Fibroblast of lung (primary cell): ENCODE measurements around the gene TUBGCP5. TPM values are rescaled to one million over a fixed set of nuclear protein-coding genes. Genes with fewer than 3 reads are reported as not detected.

Source experiments
- DNase-seq, 2 donors: peaks; one replicate each; pipeline versions ENCODE4 v3.0.0 to v3.0.0-alpha.2; 2010; ENCODE audit warnings: low read depth in 2 of 2
- H2AFZ ChIP-seq: 2 replicates; pipeline ENCODE4 v1.5.1; 2012; ENCODE audit warnings: low read length, control low read depth, inconsistent platforms
- H3K27ac ChIP-seq: 2 replicates; pipeline ENCODE4 v1.5.1; 2011; ENCODE audit warnings: low read length, control low read depth; ENCODE audit not compliant: insufficient read depth
- H3K27me3 ChIP-seq: 2 replicates; pipeline ENCODE4 v1.5.1; 2011; ENCODE audit warnings: mild to moderate bottlenecking, low read length; ENCODE audit not compliant: control insufficient read depth, insufficient read depth
- H3K36me3 ChIP-seq: 2 replicates; pipeline ENCODE4 v1.5.1; 2011; ENCODE audit warnings: low read length; ENCODE audit not compliant: control insufficient read depth, insufficient read depth
- H3K4me1 ChIP-seq: 2 replicates; pipeline ENCODE4 v1.5.1; 2011; ENCODE audit warnings: low read length; ENCODE audit not compliant: control insufficient read depth, insufficient read depth; ENCODE audit errors: extremely low read depth
- H3K4me2 ChIP-seq: 2 replicates; pipeline ENCODE4 v1.5.1; 2011; ENCODE audit warnings: low read length, control low read depth; ENCODE audit not compliant: insufficient read depth; ENCODE audit errors: extremely low read depth
- H3K4me3 ChIP-seq, 4 experiments: fragments of 200-600 bp in 1 of 4; sonication (generic) in 1 of 4; replicated peaks in 1 of 4; 2 replicates each; pipeline ENCODE4 v1.5.1; 2011 to 2016; ENCODE audit warnings: low read length in 4 of 4, low read depth in 3 of 4, mild to moderate bottlenecking in 3 of 4, control low read depth in 2 of 4, inconsistent platforms in 1 of 4, mixed read lengths in 1 of 4; ENCODE audit not compliant: insufficient read depth in 1 of 4; ENCODE audit errors: control extremely low read depth in 1 of 4
- H3K79me2 ChIP-seq: 2 replicates; pipeline ENCODE4 v1.5.1; 2012; ENCODE audit warnings: mild to moderate bottlenecking, low read length, inconsistent platforms; ENCODE audit not compliant: control insufficient read depth, insufficient read depth
- H3K9ac ChIP-seq: 2 replicates; pipeline ENCODE4 v1.5.1; 2011; ENCODE audit warnings: mild to moderate bottlenecking, low read length, control low read depth; ENCODE audit not compliant: insufficient read depth
- H3K9me3 ChIP-seq: 2 replicates; pipeline ENCODE4 v1.5.1; 2012; ENCODE audit warnings: low read depth, low read length; ENCODE audit not compliant: control insufficient read depth, insufficient read depth
- H4K20me1 ChIP-seq: 2 replicates; pipeline ENCODE4 v1.5.1; 2011; ENCODE audit warnings: low read length; ENCODE audit not compliant: control insufficient read depth, insufficient read depth; ENCODE audit errors: extremely low read depth
- CTCF ChIP-seq, 2 donors: IDR thresholded peaks in 1 of 2; conservative IDR thresholded peaks in 1 of 2; 1 replicate in 1 of 2; 2 replicates in 1 of 2; pipeline ENCODE4 v1.5.1; 2011 to 2012; ENCODE audit warnings: low read length in 2 of 2, control low read depth in 1 of 2, inconsistent platforms in 1 of 2, low read depth in 1 of 2, mild to moderate bottlenecking in 1 of 2
- EZH2 ChIP-seq: IDR thresholded peaks from 2 replicates; pipeline ENCODE4 v1.5.1; 2012; ENCODE audit warnings: low read length, control low read depth, mild to moderate bottlenecking; ENCODE audit errors: missing control alignments
- polyA plus RNA-seq, 2 donors: library from polyadenylated mRNA; depleted of rRNA in 1 of 2; stranded (reverse) in 1 of 2; unstranded in 1 of 2; fragments of >200 nt; gene quantifications; 2 replicates each; pipeline ENCODE4 v1.2.1, GENCODE V29; 2011 to 2012; ENCODE audit warnings: missing spikeins in 1 of 2
- total RNA-seq: library from RNA; depleted of rRNA; stranded (reverse); fragments of >200 nt; gene quantifications from 2 replicates; pipeline ENCODE4 v1.2.1, GENCODE V29; 2014

TUBGCP5 gene
- total and polyA plus RNA-seq, 2 donors (not counting 1 experiment from before 2014, with no cell fraction given), result 17.0 to 22.0 TPM

GRCh38 chr15:23064156-23064555 lies 24.8 kb upstream of the TUBGCP5 start:
- H3K9ac ChIP-seq, result no peak overlapping the region
- no peaks in the 10 kb centered on the region for H3K4me1 ChIP-seq
- TF ChIP-seq CTCF (conservative IDR thresholded peaks at IDR 0.05 in 1 of 2, IDR thresholded peaks at IDR 0.05 in 1 of 2; ENCODE audit: low read depth in 1 of 2, low read length in 2 of 2) (no peak), EZH2 (no peak)
- H3K27me3 ChIP-seq, result no peaks in the 10 kb centered on the region
- H3K36me3 ChIP-seq, result no peaks in the 10 kb centered on the region
- no peak overlapping the region for H2AFZ ChIP-seq
- H3K27ac ChIP-seq, result no peak overlapping the region
- H3K9me3 ChIP-seq, result no peaks in the 10 kb centered on the region
- DNase-seq, result no peak
- no peak overlapping the region for H3K4me2 ChIP-seq
- H4K20me1 ChIP-seq, result no peaks in the 10 kb centered on the region
- no peaks in the 10 kb centered on the region for H3K79me2 ChIP-seq
- H3K4me3 ChIP-seq, result no peak overlapping the region

- H3K27me3 ChIP-seq, result no peaks in the 10 kb centered on the region
- H4K20me1 ChIP-seq, result no peaks in the 10 kb centered on the region
- H3K4me2 ChIP-seq, result no peak overlapping the region
- no peaks in the 10 kb centered on the region for H3K36me3 ChIP-seq
- no peak for TF ChIP-seq EZH2
- no peak for TF ChIP-seq CTCF (conservative IDR thresholded peaks at IDR 0.05 in 1 of 2, IDR thresholded peaks at IDR 0.05 in 1 of 2; ENCODE audit: low read depth in 1 of 2, low read length in 2 of 2)
- no peaks in the 10 kb centered on the region for H3K79me2 ChIP-seq
- no peak overlapping the region for H3K27ac ChIP-seq
- no peak overlapping the region for H3K9ac ChIP-seq
- H3K9me3 ChIP-seq, result no peaks in the 10 kb centered on the region
- H3K4me3 ChIP-seq, result no peak overlapping the region
- no peaks in the 10 kb centered on the region for H3K4me1 ChIP-seq
- H2AFZ ChIP-seq, result no peak overlapping the region
- DNase-seq, result no peak
These were observed 18.3 kb upstream of the TUBGCP5 start for GRCh38 chr15:23057707-23058106.

- TF ChIP-seq CTCF (conservative IDR thresholded peaks at IDR 0.05 in 1 of 2, IDR thresholded peaks at IDR 0.05 in 1 of 2; ENCODE audit: low read depth in 1 of 2, low read length in 2 of 2), result no peak
- no peak for TF ChIP-seq EZH2
- H3K9me3 ChIP-seq, result no peaks in the 10 kb centered on the region
- H3K4me2 ChIP-seq, result no peak overlapping the region
- no peak overlapping the region for H3K9ac ChIP-seq
- H3K27me3 ChIP-seq, result no peaks in the 10 kb centered on the region
- H2AFZ ChIP-seq, result no peak overlapping the region
- no peaks in the 10 kb centered on the region for H3K79me2 ChIP-seq
- DNase-seq, result no peak
- no peaks in the 10 kb centered on the region for H3K4me1 ChIP-seq
- no peaks in the 10 kb centered on the region for H3K36me3 ChIP-seq
- H3K4me3 ChIP-seq, result no peak overlapping the region
- H3K27ac ChIP-seq, result no peak overlapping the region
- no peaks in the 10 kb centered on the region for H4K20me1 ChIP-seq
These were observed 15.9 kb upstream of the TUBGCP5 start for GRCh38 chr15:23055316-23055715.
